Natural killer cell (primary cell): ENCODE data around the gene OR5M10. TPM values are rescaled to one million over a fixed set of nuclear protein-coding genes. Genes with fewer than 3 reads are reported as not detected.
"Not testable (repeated sequence)": the region's sequence is repeated elsewhere in the genome, so short reads cannot be mapped to it uniquely, and the experiment has no call there.

Source experiments
- ATAC-seq, 3 donors: fragments of 150-1000 bp in 2 of 3; fragments of 200-7000 bp in 1 of 3; cut with Tn5 transposase; 1 replicate in 1 of 3; 2 replicates in 2 of 3; pipeline ENCODE4 v1.10.0; 2021; ENCODE audit warnings: mild to moderate bottlenecking in 2 of 3, moderate library complexity in 2 of 3
- DNase-seq, 2 donors: peaks; one replicate each; pipeline versions ENCODE4 v3.0.0 to v3.0.0-alpha.2; 2013 to 2021; ENCODE audit warnings: mixed read lengths in 1 of 2
- H3K27ac ChIP-seq: one replicate; pipeline ENCODE4 v1.5.1; 2013; ENCODE audit warnings: mild to moderate bottlenecking, low read length
- H3K27me3 ChIP-seq: one replicate; pipeline ENCODE4 v1.6.1; 2013; ENCODE audit warnings: low read length; ENCODE audit not compliant: control insufficient read depth, insufficient read depth
- H3K36me3 ChIP-seq: one replicate; pipeline ENCODE4 v1.6.1; 2013; ENCODE audit warnings: low read length; ENCODE audit not compliant: control insufficient read depth, insufficient read depth
- H3K4me1 ChIP-seq: one replicate; pipeline ENCODE4 v1.6.1; 2013; ENCODE audit warnings: low read length; ENCODE audit not compliant: control insufficient read depth, insufficient read depth
- H3K4me3 ChIP-seq: one replicate; pipeline ENCODE4 v1.5.1; 2013; ENCODE audit warnings: low read length
- H3K9me3 ChIP-seq: one replicate; pipeline ENCODE4 v1.6.1; 2013; ENCODE audit warnings: low read length; ENCODE audit not compliant: control insufficient read depth, insufficient read depth
- H3K27ac Mint-ChIP-seq, 2 donors: one replicate each; pipeline ENCODE4 v1.8.0; 2022; ENCODE audit warnings: mild to moderate bottlenecking in 2 of 2, mixed read lengths in 2 of 2, moderate library complexity in 1 of 2
- H3K27me3 Mint-ChIP-seq, 2 donors: one replicate each; pipeline ENCODE4 v1.8.0; 2022; ENCODE audit warnings: low read depth in 2 of 2, mixed read lengths in 2 of 2
- H3K36me3 Mint-ChIP-seq: one replicate; pipeline ENCODE4 v1.8.0; 2022; ENCODE audit warnings: mixed read lengths
- H3K4me1 Mint-ChIP-seq, 2 donors: one replicate each; pipeline ENCODE4 v1.8.0; 2022; ENCODE audit warnings: mixed read lengths in 2 of 2
- H3K4me3 Mint-ChIP-seq: one replicate; pipeline ENCODE4 v1.8.0; 2022; ENCODE audit warnings: mild to moderate bottlenecking, moderate library complexity, mixed read lengths
- H3K9me3 Mint-ChIP-seq, 2 donors: one replicate each; pipeline ENCODE4 v1.8.0; 2022; ENCODE audit warnings: mixed read lengths in 2 of 2
- CTCF ChIP-seq: fragments of 200-600 bp; IDR thresholded peaks from one replicate; pipeline ENCODE4 v1.8.0; 2022; ENCODE audit warnings: antibody characterized with exemption
- WGBS: methylation state at CpG from one replicate; pipeline ENCODE4 v1.1.7; 2013; ENCODE audit warnings: missing lambda C conversion rate; ENCODE audit not compliant: insufficient coverage; 5-methylcytosine and 5-hydroxymethylcytosine counted together
- intact Hi-C: fragments of 100-400 bp; cut with micrococcal nuclease; formaldehyde crosslinking; loops from one replicate; pipeline ENCODE4 v1.14.2; 2022
- total RNA-seq, 4 donors: library from RNA; stranded (reverse); fragments of 120-200 nt in 1 of 4; gene quantifications; one replicate each; pipeline versions ENCODE4 v1.2.3 to v1.2.4, GENCODE V29; 2013 to 2022

OR5M10 gene
- total RNA-seq, 3 donors from 2014 or later (not counting 1 experiment from before 2014, with no cell fraction given): not detected

GRCh38 chr11:56558574-56558973 lies 18.9 kb downstream of the OR5M10 start:
- WGBS: 76% methylated on average over 6 of the region's 6 CpGs
- intact Hi-C loops: no loop called here
- Histone ChIP-seq H3K27me3 (no peaks in the 10 kb centered on the region), H3K36me3 (no peaks in the 10 kb centered on the region), H3K27ac (no peak overlapping the region), H3K9me3 (peaks cover 6% of the 10 kb centered on the region), H3K4me1 (no peaks in the 10 kb centered on the region), H3K4me3 (no peak overlapping the region)
- H3K27ac Mint-ChIP-seq: no peak overlapping the region
- H3K9me3 Mint-ChIP-seq: peaks cover 11 to 24% of the 10 kb centered on the region in 2 donors
- H3K4me1 Mint-ChIP-seq: no peaks in the 10 kb centered on the region
- peaks cover 8% of the 10 kb centered on the region for H3K36me3 Mint-ChIP-seq
- no peak overlapping the region for H3K4me3 Mint-ChIP-seq
- TF ChIP-seq CTCF: no peak
- no peak for ATAC-seq
- no peaks in the 10 kb centered on the region for H3K27me3 Mint-ChIP-seq
- DNase-seq: no peak

DNA sequence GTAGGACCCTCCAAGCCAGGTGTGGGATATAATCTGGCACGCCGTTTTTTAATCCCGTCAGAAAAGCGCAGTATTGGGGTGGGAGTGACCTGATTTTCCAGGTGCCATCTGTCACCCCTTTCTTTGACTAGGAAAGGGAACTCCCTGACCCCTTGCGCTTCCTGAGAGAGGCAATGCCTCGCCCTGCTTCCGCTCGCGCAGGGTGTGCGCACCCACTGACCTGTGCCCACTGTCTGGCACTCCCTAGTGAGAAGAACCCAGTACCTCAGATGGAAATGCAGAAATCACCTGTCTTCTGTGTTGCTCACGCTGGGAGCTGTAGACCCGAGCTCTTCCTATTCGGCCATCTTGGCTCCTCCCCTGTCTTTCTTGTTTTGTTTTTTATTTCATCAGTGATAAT lies 22.8 kb downstream of the OR5M10 start:
- H3K4me1 Mint-ChIP-seq, H3K27me3 ChIP-seq, H3K36me3 Mint-ChIP-seq, H3K4me3 Mint-ChIP-seq, intact Hi-C loops, H3K4me3 ChIP-seq, ATAC-seq, H3K36me3 ChIP-seq, H3K9me3 ChIP-seq, DNase-seq, H3K27ac ChIP-seq, H3K27me3 Mint-ChIP-seq, H3K27ac Mint-ChIP-seq, H3K4me1 ChIP-seq: not testable (repeated sequence)
- WGBS: 94% methylated on average over 13 of the region's 13 CpGs
- H3K9me3 Mint-ChIP-seq: peaks cover 7 to 16% of the 10 kb centered on the region in 2 donors

DNA sequence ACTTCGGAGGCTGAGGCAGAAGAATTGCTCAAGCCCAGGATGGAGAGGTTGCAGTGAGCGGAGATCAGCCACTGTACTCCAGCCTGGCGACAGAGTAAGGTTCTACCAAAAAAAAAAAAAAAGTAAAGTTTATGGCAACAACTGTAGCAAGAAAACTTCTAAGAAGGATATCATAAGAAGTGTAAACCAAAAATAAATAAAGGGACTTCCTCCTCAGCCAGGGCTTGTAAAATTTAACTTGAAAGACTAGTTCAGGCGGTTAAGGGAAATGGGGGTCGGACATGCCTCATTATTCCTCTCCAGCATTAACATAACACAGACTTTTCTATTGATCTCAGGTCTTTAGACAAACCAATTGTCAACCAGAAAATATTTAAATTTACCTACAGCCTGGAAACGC lies 32.0 kb downstream of the OR5M10 start:
- Mint-ChIP-seq H3K27me3 (no peaks in the 10 kb centered on the region), H3K27ac (no peak overlapping the region), H3K36me3 (no peaks in the 10 kb centered on the region), H3K4me1 (no peaks in the 10 kb centered on the region), H3K9me3 (peaks cover 10 to 13% of the 10 kb centered on the region in 2 donors), H3K4me3 (no peak overlapping the region)
- Histone ChIP-seq H3K27me3 (no peaks in the 10 kb centered on the region), H3K36me3 (no peaks in the 10 kb centered on the region), H3K4me1 (no peaks in the 10 kb centered on the region), H3K4me3 (no peak overlapping the region), H3K27ac (no peak overlapping the region), H3K9me3 (peaks cover 13% of the 10 kb centered on the region)
- no peak for TF ChIP-seq CTCF
- intact Hi-C loops: no loop called here
- WGBS: 94% methylated on average over 6 of the region's 6 CpGs
- DNase-seq (no peak), ATAC-seq (no peak)

GRCh38 chr11:56543739-56544138 lies 33.8 kb downstream of the OR5M10 start:
- ATAC-seq (no peak), DNase-seq (no peak)
- peaks cover 2% of the 10 kb centered on the region for H3K36me3 Mint-ChIP-seq
- Histone ChIP-seq H3K9me3 (peaks cover 13% of the 10 kb centered on the region), H3K36me3 (no peaks in the 10 kb centered on the region), H3K27me3 (no peaks in the 10 kb centered on the region), H3K4me3 (no peak overlapping the region), H3K4me1 (no peaks in the 10 kb centered on the region), H3K27ac (no peak overlapping the region)
- no peaks in the 10 kb centered on the region for H3K27me3 Mint-ChIP-seq
- H3K9me3 Mint-ChIP-seq: peaks cover 13 to 19% of the 10 kb centered on the region in 2 donors
- no CpG with 5 or more reads among the region's 1 CpG for WGBS
- H3K4me3 Mint-ChIP-seq: no peak overlapping the region
- intact Hi-C loops: no loop called here
- TF ChIP-seq CTCF: no peak
- no peaks in the 10 kb centered on the region for H3K4me1 Mint-ChIP-seq
- H3K27ac Mint-ChIP-seq: no peak overlapping the region
